ENCODE results near the gene FILIP1.

Gene FILIP1

DNA sequence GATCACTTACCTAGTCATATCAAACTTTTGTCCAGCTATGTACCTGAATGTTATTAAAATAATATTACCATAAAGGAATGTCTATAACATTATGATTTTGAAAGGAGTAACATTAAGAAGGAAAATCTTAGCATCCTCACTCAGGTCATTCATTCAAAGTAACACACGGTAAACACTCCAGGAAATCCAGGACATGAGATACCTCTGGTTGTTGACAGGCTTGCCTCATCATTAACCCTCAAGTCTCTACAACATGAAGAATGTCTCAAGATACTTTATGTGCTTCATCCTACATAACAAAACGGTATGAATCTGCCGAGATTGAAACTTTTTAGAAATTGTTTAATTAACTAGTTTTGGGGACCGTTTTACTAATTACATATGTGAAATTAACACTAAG is 690 bp upstream of the FILIP1 start:
- no peak overlapping the region for H3K27ac ChIP-seq
- no peak for DNase-seq (ENCODE audit: low read depth, low spot score)

DNA sequence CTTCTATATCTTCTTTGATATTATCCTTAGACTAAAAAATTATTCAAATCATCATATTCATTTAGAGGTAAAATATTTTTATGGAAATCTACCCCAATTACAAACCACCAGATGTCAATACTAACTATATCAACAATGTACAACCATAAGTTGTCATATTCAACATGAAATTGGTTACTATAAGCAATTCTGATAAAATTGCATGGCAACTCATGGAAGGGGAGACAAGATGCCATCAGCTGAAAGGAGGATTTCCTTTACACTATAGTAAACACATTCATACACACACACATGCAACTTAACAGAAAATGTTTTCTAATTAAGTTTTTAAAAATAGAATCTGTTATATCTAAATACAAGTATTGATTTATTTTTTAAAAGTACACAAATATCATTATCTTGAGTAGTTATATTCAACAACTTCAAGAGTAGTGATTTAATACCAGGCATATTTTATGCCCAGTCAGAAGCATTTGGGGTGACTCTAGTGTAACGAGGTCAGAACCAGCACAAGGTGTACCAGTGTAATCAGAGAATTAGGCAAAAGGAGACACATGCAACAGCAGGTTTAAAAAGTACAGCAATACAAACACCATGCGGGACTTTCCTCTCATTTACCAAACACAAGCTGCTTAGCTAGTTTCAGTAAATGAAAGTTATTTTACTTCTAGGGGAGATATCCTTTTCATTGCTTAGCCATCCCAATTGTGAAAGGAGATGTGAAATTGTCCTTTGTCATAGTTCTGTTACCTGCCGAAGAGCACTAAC is 1.0 kb downstream of the FILIP1 start:
- no peak for DNase-seq (ENCODE audit: low read depth, low spot score)
- H3K27ac ChIP-seq: no peak overlapping the region

- no peak overlapping the region for H3K27ac ChIP-seq
- no peak for DNase-seq (ENCODE audit: low read depth, low spot score)
Measured at GRCh38 chr6:75491291-75491690, 2.3 kb downstream of the FILIP1 start.

DNA sequence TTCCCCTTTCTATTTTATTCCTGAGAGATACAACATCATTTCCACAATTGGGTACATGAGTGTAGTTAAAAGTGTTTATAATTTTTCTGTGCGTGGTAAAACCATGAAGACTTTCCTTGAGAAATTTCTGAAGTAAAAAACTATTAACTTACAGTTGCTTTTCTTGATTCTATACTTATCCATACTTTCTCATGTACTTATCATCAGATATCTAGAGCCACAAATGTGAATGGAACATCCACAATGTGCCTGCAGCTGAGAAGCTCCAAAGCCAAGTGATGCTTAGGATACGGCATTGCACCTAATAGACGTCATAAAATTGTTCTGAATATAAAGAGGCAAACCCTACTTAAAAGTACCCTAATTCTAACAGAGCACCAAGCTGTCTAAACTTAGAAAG is 2.9 kb downstream of the FILIP1 start:
- DNase-seq (ENCODE audit: low read depth, low spot score): no peak
- H3K27ac ChIP-seq: no peak overlapping the region

- no peak for DNase-seq (ENCODE audit: low read depth, low spot score)
- no peak overlapping the region for H3K27ac ChIP-seq
Measured at GRCh38 chr6:75489025-75489424, 4.6 kb downstream of the FILIP1 start.

- DNase-seq (ENCODE audit: low read depth, low spot score): no peak
- no peak overlapping the region for H3K27ac ChIP-seq
Measured at GRCh38 chr6:75488033-75488432, 5.6 kb downstream of the FILIP1 start.

- DNase-seq (ENCODE audit: low read depth, low spot score): peak; percentile 18
- no peak overlapping the region for H3K27ac ChIP-seq
Measured at GRCh38 chr6:75486850-75487518, 6.6 kb downstream of the FILIP1 start.

GRCh38 chr6:75484535-75484934 is 9.1 kb downstream of the FILIP1 start:
- no peak overlapping the region for H3K27ac ChIP-seq
- DNase-seq (ENCODE audit: low read depth, low spot score): no peak

- H3K27ac ChIP-seq: no peak overlapping the region
- no peak for DNase-seq (ENCODE audit: low read depth, low spot score)
Measured at GRCh38 chr6:75483136-75483952, 10.3 kb downstream of the FILIP1 start.

DNA sequence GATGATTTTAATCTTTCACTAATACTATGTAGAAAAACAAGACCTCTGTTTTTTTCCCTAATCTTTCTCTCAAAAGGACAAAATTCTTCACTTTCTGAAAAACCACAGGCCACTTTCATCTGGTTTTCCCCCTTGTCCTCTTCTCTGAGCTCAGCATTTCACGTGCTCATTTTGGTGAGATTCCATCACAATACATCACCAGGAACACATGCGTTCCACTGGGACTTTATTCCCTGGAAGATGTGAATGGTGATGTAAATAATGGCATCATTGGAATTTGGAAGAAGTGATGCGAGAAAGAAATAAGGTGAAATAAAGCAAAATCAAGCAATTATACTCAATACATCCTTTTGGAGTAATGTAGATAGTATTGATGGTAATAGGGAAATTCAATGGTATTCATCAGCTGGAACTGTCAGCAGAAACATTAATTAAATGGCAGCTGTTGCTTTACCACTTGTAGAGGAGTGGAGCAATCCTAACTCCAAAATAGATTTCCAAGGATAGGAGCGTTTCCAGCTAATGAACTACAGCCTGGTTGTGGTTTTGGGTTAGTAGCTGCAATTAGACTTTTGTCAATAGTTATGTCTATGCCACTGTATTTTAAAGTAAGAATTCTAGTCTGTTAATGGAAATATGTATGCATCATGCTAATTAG is 11.5 kb downstream of the FILIP1 start:
- no peak for DNase-seq (ENCODE audit: low read depth, low spot score)
- no peak overlapping the region for H3K27ac ChIP-seq

- DNase-seq (ENCODE audit: low read depth, low spot score): no peak
- H3K27ac ChIP-seq: no peak overlapping the region
Measured at GRCh38 chr6:75481394-75481793, 12.2 kb downstream of the FILIP1 start.

- no peak overlapping the region for H3K27ac ChIP-seq
- no peak for DNase-seq (ENCODE audit: low read depth, low spot score)
Measured at GRCh38 chr6:75480425-75480824, 13.2 kb downstream of the FILIP1 start.

DNA sequence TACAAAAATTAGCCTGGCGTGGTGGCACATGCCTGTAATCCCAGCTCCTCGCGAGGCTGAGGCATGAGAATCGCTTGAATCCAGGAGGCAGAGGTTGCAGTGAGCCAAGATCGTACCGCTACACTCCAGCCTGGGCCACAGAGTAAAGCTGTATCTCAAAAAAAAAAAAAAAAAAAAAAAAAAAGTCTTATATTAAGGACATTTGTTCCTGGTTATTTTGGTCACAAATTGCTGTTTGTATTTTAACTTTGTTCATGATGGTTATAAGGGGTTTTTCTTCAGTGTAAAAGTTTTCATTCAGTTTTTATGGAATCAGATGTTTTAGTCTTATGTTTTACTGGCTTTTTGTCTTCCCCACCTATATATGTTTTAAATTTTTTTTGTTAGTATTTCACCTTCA is 13.9 kb downstream of the FILIP1 start:
- H3K27ac ChIP-seq: no peak overlapping the region
- no peak for DNase-seq (ENCODE audit: low read depth, low spot score)

DNA sequence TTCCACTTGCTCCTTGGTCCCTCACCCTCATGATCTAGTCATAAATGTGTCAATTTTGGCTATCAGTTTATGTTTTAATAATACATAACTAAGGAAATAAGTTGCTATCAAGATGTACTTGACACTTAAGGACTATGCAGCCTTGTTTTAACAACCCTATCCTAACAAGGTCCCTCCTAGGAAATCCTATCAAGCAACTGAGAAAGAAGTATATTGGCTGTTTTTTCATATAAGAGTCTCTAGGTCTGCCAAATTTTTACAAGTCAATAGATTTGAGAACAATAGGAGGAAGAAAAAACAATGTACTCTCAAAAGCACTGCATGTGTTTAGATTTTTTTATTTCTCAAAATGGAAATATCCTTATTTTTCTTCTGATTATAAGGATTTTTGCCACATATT is 14.7 kb downstream of the FILIP1 start:
- no peak for DNase-seq (ENCODE audit: low read depth, low spot score)
- H3K27ac ChIP-seq: no peak overlapping the region

- no peak for DNase-seq (ENCODE audit: low read depth, low spot score)
- H3K27ac ChIP-seq: no peak overlapping the region
Measured at GRCh38 chr6:75472885-75473284, 20.7 kb downstream of the FILIP1 start.

GRCh38 chr6:75467966-75468365 is 25.6 kb downstream of the FILIP1 start:
- DNase-seq (ENCODE audit: low read depth, low spot score): no peak

GRCh38 chr6:75467284-75467683 is 26.3 kb downstream of the FILIP1 start:
- no peak overlapping the region for H3K27ac ChIP-seq
- no peak for DNase-seq (ENCODE audit: low read depth, low spot score)

More at GRCh38 chr6:75467966-75468365, 25.6 kb downstream of the FILIP1 start:
- no peak overlapping the region for H3K27ac ChIP-seq

DNA sequence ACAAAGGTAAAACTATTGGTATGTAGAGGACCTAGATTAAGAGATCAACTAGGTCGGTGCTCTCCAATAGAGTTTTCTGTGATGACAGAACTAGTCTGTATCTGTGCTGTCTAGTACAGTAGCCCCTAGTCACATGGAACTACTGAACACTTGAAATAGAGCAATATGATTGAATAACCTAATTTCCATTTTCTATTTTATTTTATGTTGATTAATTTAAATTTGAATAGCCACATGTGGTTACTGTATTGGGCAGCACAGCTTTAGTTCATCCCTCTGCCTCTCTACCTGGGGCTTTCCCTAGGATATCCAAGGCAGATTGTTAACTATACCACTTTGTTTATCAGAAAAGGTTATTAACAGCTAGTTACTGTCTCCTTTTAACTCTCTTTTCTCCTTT is 27.0 kb downstream of the FILIP1 start:
- no peak for DNase-seq (ENCODE audit: low read depth, low spot score)
- no peak overlapping the region for H3K27ac ChIP-seq

GRCh38 chr6:75463908-75464307 is 29.7 kb downstream of the FILIP1 start:
- no peak overlapping the region for H3K27ac ChIP-seq
- no peak for DNase-seq (ENCODE audit: low read depth, low spot score)

DNA sequence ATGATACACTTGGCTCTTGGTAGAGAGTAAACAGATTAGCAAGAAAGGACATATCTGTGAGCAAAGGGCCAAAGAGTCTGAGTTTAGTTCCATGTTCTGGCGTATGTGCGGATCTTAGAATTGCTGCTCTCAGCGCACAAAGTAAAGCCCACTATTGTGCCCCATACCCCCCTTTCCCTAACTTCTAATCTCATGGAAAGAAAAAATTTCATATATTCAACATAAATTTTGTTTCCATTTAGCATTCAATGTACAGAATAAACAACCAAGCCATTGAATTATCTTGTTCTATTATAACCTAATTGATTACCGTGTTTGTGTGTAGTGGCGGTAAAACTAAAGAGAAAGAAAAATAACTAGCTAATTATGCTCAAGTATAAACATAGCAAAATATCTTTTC is 30.5 kb downstream of the FILIP1 start:
- H3K27ac ChIP-seq: no peak overlapping the region
- no peak for DNase-seq (ENCODE audit: low read depth, low spot score)

DNA sequence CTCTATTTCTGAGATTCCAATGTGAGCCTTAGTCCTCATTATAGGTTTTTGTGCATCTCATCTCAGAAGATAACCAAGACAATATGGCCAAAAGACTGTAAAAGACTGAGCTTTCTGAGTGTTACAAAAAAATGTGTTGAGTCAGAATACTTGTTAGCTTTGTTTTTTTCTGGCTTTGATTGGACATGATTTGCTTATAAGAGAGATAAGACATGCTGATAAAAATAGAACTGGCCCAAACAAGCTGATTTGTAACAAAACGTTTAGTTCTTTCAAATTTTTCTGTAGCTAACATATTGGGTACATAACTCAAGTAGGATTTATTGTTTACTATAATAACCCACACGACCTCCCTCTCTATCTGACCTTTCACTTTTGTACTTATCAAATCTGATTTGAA is 32.9 kb downstream of the FILIP1 start:
- DNase-seq (ENCODE audit: low read depth, low spot score): no peak
- H3K27ac ChIP-seq: no peak overlapping the region

Data from epithelial cell of prostate (primary cell).